ENCODE measurements around the gene AUNIP.

The AUNIP gene

GRCh38 chr1:25787760-25788166, 71.5 kb downstream of the AUNIP start:
- DNase-seq (ENCODE audit: low read depth in 1 of 2, low spot score in 1 of 2): no peak
- no peaks in the 10 kb centered on the region for H3K27me3 ChIP-seq (ENCODE audit: insufficient read depth, poor library complexity, severe bottlenecking)
- no peak overlapping the region for H3K4me3 ChIP-seq (replicated peaks; ENCODE audit: insufficient read depth, low read length)
- H3K27ac ChIP-seq (replicated peaks): no peak overlapping the region
- TF ChIP-seq POLR2AphosphoS5 (IDR thresholded peaks at IDR 0.05; ENCODE audit: low read depth): no peak
- TF ChIP-seq GABPA (IDR thresholded peaks at IDR 0.05; ENCODE audit: low read depth): no peak
- TF ChIP-seq REST (IDR thresholded peaks at IDR 0.05; ENCODE audit: insufficient replicate concordance, low read depth): no peak
- no peak for TF ChIP-seq CTCF (IDR thresholded peaks at IDR 0.05; ENCODE audit: insufficient read depth, low read length)
- no peak for TF ChIP-seq SPI1 (IDR thresholded peaks at IDR 0.05; ENCODE audit: borderline replicate concordance, low read depth)

GRCh38 chr1:25786887-25787759, 72.1 kb downstream of the AUNIP start:
- TF ChIP-seq POLR2AphosphoS5 (IDR thresholded peaks at IDR 0.05; ENCODE audit: low read depth) (no peak), SPI1 (IDR thresholded peaks at IDR 0.05; ENCODE audit: borderline replicate concordance, low read depth) (no peak), REST (IDR thresholded peaks at IDR 0.05; ENCODE audit: insufficient replicate concordance, low read depth) (no peak), CTCF (IDR thresholded peaks at IDR 0.05; ENCODE audit: insufficient read depth, low read length) (no peak), GABPA (IDR thresholded peaks at IDR 0.05; ENCODE audit: low read depth) (no peak)
- DNase-seq (ENCODE audit: low read depth in 1 of 2, low spot score in 1 of 2): no peak
- Histone ChIP-seq H3K27me3 (ENCODE audit: insufficient read depth, poor library complexity, severe bottlenecking) (no peaks in the 10 kb centered on the region), H3K4me3 (replicated peaks; ENCODE audit: insufficient read depth, low read length) (no peak overlapping the region), H3K27ac (replicated peaks) (no peak overlapping the region)

GRCh38 chr1:25785333-25786067, 73.8 kb downstream of the AUNIP start:
- Histone ChIP-seq H3K4me3 (replicated peaks; ENCODE audit: insufficient read depth, low read length) (no peak overlapping the region), H3K27ac (replicated peaks) (no peak overlapping the region), H3K27me3 (ENCODE audit: insufficient read depth, poor library complexity, severe bottlenecking) (no peaks in the 10 kb centered on the region)
- TF ChIP-seq GABPA (IDR thresholded peaks at IDR 0.05; ENCODE audit: low read depth): no peak
- DNase-seq (ENCODE audit: low read depth in 1 of 2, low spot score in 1 of 2): no peak

DNA sequence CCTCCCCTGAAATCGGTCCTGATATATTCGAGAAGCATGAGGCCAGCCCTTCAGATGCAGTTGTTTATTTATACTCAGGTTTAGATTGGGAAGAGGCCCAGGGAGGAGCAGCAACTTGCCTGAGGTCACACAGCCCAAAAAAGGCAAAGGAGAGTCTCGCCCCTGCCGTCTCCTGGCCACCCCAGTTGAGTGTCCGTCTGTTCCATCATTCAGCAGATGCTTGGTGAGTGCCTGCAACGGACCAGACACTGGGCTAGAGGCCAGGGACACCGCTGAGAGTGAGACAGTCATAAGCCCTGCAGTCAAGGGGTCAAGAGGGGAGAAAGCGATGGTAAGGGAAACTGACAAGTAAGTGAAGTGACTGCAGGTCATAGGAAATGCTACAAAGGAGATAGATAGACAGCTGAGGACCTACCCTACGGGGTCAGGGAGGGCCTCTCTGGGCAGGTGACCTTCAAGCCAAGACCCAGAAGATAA, 74.6 kb downstream of the AUNIP start:
- Histone ChIP-seq H3K27ac (replicated peaks) (no peak overlapping the region), H3K4me3 (replicated peaks; ENCODE audit: insufficient read depth, low read length) (no peak overlapping the region), H3K27me3 (ENCODE audit: insufficient read depth, poor library complexity, severe bottlenecking) (no peaks in the 10 kb centered on the region)
- DNase-seq (ENCODE audit: low read depth in 1 of 2, low spot score in 1 of 2): no peak
- TF ChIP-seq GABPA (IDR thresholded peaks at IDR 0.05; ENCODE audit: low read depth): no peak
- TF ChIP-seq POLR2AphosphoS5 (IDR thresholded peaks at IDR 0.05; ENCODE audit: low read depth): no peak
- no peak for TF ChIP-seq REST (IDR thresholded peaks at IDR 0.05; ENCODE audit: insufficient replicate concordance, low read depth)
- no peak for TF ChIP-seq CTCF (IDR thresholded peaks at IDR 0.05; ENCODE audit: insufficient read depth, low read length)
- no peak for TF ChIP-seq SPI1 (IDR thresholded peaks at IDR 0.05; ENCODE audit: borderline replicate concordance, low read depth)
